ENCODE measurements around the gene CARTPT. TPM values are rescaled to one million over a fixed set of nuclear protein-coding genes. Genes with fewer than 3 reads are reported as not detected.

The CARTPT gene
- total RNA-seq, 1 donor from 2014 or later, result not detected

- H3K27ac Mint-ChIP-seq (ENCODE audit: unreplicated experiment), result no peak overlapping the region
- DNase-seq (ENCODE audit: low spot score), result no peak
- no peak overlapping the region for H3K4me3 Mint-ChIP-seq (ENCODE audit: unreplicated experiment)
- H3K4me1 Mint-ChIP-seq (ENCODE audit: low read depth), result no peaks in the 10 kb centered on the region
- TF ChIP-seq, protein P1, sequence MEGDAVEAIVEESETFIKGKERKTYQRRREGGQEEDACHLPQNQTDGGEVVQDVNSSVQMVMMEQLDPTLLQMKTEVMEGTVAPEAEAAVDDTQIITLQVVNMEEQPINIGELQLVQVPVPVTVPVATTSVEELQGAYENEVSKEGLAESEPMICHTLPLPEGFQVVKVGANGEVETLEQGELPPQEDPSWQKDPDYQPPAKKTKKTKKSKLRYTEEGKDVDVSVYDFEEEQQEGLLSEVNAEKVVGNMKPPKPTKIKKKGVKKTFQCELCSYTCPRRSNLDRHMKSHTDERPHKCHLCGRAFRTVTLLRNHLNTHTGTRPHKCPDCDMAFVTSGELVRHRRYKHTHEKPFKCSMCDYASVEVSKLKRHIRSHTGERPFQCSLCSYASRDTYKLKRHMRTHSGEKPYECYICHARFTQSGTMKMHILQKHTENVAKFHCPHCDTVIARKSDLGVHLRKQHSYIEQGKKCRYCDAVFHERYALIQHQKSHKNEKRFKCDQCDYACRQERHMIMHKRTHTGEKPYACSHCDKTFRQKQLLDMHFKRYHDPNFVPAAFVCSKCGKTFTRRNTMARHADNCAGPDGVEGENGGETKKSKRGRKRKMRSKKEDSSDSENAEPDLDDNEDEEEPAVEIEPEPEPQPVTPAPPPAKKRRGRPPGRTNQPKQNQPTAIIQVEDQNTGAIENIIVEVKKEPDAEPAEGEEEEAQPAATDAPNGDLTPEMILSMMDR (IDR thresholded peaks at IDR 0.05), result no peak
- H3K27me3 Mint-ChIP-seq (ENCODE audit: low read depth), result peaks cover 8% of the 10 kb centered on the region
- no peaks in the 10 kb centered on the region for H3K36me3 Mint-ChIP-seq (ENCODE audit: low read depth)
- no peaks in the 10 kb centered on the region for H3K9me3 Mint-ChIP-seq (ENCODE audit: low read depth)
Measured at GRCh38 chr5:71751422-71751821, 32.3 kb downstream of the CARTPT start.

DNA sequence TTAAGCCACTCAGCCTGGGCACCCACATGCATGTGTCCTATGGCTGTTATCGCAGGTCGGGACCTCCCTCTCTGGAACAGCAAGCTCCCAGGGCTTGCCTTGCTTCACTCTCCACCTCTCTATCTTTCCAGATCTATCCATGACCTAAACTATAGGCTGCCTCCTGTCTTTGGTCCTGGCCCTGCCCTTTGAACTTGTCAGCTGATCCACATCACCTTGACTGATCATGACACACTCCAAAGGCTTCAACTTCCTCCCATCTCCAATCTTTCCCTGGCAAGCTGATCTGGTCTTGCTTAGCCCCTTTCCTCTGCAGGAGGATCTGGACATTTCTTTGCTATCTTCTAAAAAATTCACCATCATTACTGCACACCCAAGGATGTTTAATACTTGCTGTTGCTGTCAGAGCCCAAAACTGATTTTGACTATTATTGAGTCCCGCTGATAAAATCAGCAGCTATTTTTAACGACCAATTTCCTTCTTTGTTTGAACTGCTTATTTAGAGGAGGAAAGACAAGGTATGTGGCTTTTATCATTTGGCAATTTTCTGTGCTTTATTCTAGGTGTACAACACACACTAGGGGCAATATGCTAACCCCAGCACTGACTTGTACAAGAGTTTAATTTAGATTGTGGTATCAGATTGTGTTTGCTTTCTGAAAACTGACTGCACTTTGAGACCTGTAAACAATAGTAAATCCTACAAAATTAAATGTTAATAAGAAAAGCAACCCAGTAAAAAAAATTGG, 33.5 kb downstream of the CARTPT start:
- Mint-ChIP-seq H3K27me3 (ENCODE audit: low read depth) (peaks cover 8% of the 10 kb centered on the region), H3K9me3 (ENCODE audit: low read depth) (no peaks in the 10 kb centered on the region), H3K27ac (ENCODE audit: unreplicated experiment) (no peak overlapping the region), H3K4me1 (ENCODE audit: low read depth) (peaks cover 2% of the 10 kb centered on the region), H3K36me3 (ENCODE audit: low read depth) (no peaks in the 10 kb centered on the region), H3K4me3 (ENCODE audit: unreplicated experiment) (no peak overlapping the region)
- TF ChIP-seq, protein P1 (IDR thresholded peaks at IDR 0.05), result no peak
- DNase-seq (ENCODE audit: low spot score), result no peak

DNA sequence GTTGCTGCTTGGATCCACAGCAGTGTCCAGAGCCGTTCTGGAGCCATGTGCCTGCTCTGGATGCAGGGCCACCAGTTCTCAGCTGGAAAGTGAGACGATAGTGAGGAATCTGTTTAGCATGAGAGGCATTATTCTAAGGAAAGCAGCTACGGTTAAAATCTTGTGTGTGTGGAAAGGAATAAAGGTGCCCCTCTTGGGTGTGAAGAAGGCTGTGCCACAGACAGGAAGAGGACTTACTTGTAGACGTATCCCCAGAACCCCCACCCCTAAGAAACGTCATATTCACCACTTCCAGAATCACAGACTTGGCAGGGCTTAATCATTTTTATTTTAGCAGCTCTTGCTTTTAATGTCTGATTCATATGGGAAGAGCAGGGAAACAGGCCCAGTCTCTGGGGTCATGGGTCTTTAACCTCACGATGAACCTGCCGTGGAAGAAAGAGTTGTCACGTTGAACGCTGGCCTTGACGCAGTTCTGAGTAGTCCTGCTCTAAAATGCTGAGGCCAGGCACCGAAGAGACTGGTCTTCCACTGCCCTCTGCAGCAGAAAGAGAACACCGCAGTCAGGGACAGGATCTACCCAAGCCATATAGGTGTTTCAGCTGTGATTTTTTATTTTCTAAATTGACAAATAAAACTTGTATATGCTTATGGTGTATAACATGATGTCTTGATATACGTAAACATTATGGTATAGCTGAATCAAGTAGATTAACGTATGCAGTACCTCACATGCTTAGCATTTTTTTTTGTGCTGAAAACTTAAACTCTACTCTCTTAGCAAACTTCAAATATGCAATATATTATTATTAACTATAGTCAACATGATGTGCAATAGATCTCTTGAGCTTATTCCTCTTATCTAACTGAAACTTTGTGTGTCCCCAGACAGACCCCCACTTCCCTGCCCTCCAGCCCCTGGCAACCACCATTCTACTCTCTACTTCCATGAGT, 38.8 kb downstream of the CARTPT start:
- Mint-ChIP-seq H3K9me3 (ENCODE audit: low read depth) (no peaks in the 10 kb centered on the region), H3K36me3 (ENCODE audit: low read depth) (no peaks in the 10 kb centered on the region), H3K27ac (ENCODE audit: unreplicated experiment) (no peak overlapping the region), H3K4me1 (ENCODE audit: low read depth) (peaks cover 6% of the 10 kb centered on the region), H3K4me3 (ENCODE audit: unreplicated experiment) (peak overlapping the region; percentile 60), H3K27me3 (ENCODE audit: low read depth) (peaks cover 11% of the 10 kb centered on the region)
- TF ChIP-seq, protein P1 (IDR thresholded peaks at IDR 0.05), result peak; percentile 90
- DNase-seq (ENCODE audit: low spot score), result no peak

- Mint-ChIP-seq H3K4me3 (ENCODE audit: unreplicated experiment) (no peak overlapping the region), H3K36me3 (ENCODE audit: low read depth) (no peaks in the 10 kb centered on the region), H3K9me3 (ENCODE audit: low read depth) (no peaks in the 10 kb centered on the region), H3K27me3 (ENCODE audit: low read depth) (peaks cover 13% of the 10 kb centered on the region), H3K4me1 (ENCODE audit: low read depth) (peaks cover 7% of the 10 kb centered on the region), H3K27ac (ENCODE audit: unreplicated experiment) (no peak overlapping the region)
- TF ChIP-seq, protein P1 (IDR thresholded peaks at IDR 0.05), result no peak
- DNase-seq (ENCODE audit: low spot score), result no peak
Measured at GRCh38 chr5:71762826-71763225, 43.8 kb downstream of the CARTPT start.

- TF ChIP-seq, protein P1 (IDR thresholded peaks at IDR 0.05), result no peak
- H3K27ac Mint-ChIP-seq (ENCODE audit: unreplicated experiment), result no peak overlapping the region
- no peak overlapping the region for H3K4me3 Mint-ChIP-seq (ENCODE audit: unreplicated experiment)
- no peaks in the 10 kb centered on the region for H3K36me3 Mint-ChIP-seq (ENCODE audit: low read depth)
- H3K27me3 Mint-ChIP-seq (ENCODE audit: low read depth), result peaks cover 8% of the 10 kb centered on the region
- peaks cover 8% of the 10 kb centered on the region for H3K4me1 Mint-ChIP-seq (ENCODE audit: low read depth)
- H3K9me3 Mint-ChIP-seq (ENCODE audit: low read depth), result no peaks in the 10 kb centered on the region
- DNase-seq (ENCODE audit: low spot score), result no peak
Measured at GRCh38 chr5:71767661-71768060, 48.6 kb downstream of the CARTPT start.

All from chondrocyte (in vitro differentiated cells).